Osteocyte (in vitro differentiated cells): Measurements from ENCODE around the gene KCNJ12. TPM values are rescaled to one million over a fixed set of nuclear protein-coding genes. Genes with fewer than 3 reads are reported as not detected.

Experiments used
- DNase-seq: peaks from one replicate; pipeline ENCODE4 v3.0.0; 2021; ENCODE audit warnings: mixed read lengths; ENCODE audit not compliant: unreplicated experiment; ENCODE audit errors: extremely low spot score
- H3K27ac Mint-ChIP-seq: one replicate; pipeline ENCODE4 v1.8.0; 2021; ENCODE audit warnings: mild to moderate bottlenecking, mixed read lengths; ENCODE audit not compliant: unreplicated experiment
- H3K27me3 Mint-ChIP-seq: one replicate; pipeline ENCODE4 v1.8.0; 2021; ENCODE audit warnings: mixed read lengths; ENCODE audit not compliant: unreplicated experiment
- H3K36me3 Mint-ChIP-seq: one replicate; pipeline ENCODE4 v1.8.0; 2021; ENCODE audit warnings: mixed read lengths; ENCODE audit not compliant: unreplicated experiment
- H3K4me1 Mint-ChIP-seq: one replicate; pipeline ENCODE4 v1.8.0; 2021; ENCODE audit warnings: mixed read lengths; ENCODE audit not compliant: unreplicated experiment
- H3K4me3 Mint-ChIP-seq: one replicate; pipeline ENCODE4 v1.8.0; 2021; ENCODE audit warnings: mild to moderate bottlenecking, moderate library complexity, mixed read lengths; ENCODE audit not compliant: unreplicated experiment
- H3K9me3 Mint-ChIP-seq: one replicate; pipeline ENCODE4 v1.8.0; 2021; ENCODE audit warnings: mixed read lengths; ENCODE audit not compliant: unreplicated experiment
- CTCF ChIP-seq: fragments of 200-600 bp; sonication (generic); IDR thresholded peaks from 2 replicates; pipeline ENCODE4 v1.5.0; 2021; ENCODE audit warnings: antibody characterized with exemption, mild to moderate bottlenecking, moderate library complexity
- total RNA-seq: library from RNA; stranded (reverse); gene quantifications from 2 replicates; pipeline ENCODE4 v1.2.1, GENCODE V29; 2021

Gene KCNJ12
- total RNA-seq, 1 donor from 2014 or later, result 2.3 TPM

GRCh38 chr17:21457051-21458026, 81.2 kb downstream of the KCNJ12 start:
- peaks cover 9% of the 10 kb centered on the region for H3K27me3 Mint-ChIP-seq
- no peaks in the 10 kb centered on the region for H3K36me3 Mint-ChIP-seq
- H3K4me3 Mint-ChIP-seq, result no peak overlapping the region
- H3K9me3 Mint-ChIP-seq, result no peaks in the 10 kb centered on the region
- peak; percentile 95 for TF ChIP-seq CTCF
- peaks cover 46% of the 10 kb centered on the region for H3K4me1 Mint-ChIP-seq
- peak overlapping the region; percentile 75 for H3K27ac Mint-ChIP-seq
- peak; percentile 97 for DNase-seq

- no peak for DNase-seq
- Mint-ChIP-seq H3K4me1 (peaks cover 41% of the 10 kb centered on the region), H3K27me3 (peaks cover 5% of the 10 kb centered on the region), H3K4me3 (no peak overlapping the region), H3K36me3 (no peaks in the 10 kb centered on the region), H3K9me3 (no peaks in the 10 kb centered on the region), H3K27ac (no peak overlapping the region)
- TF ChIP-seq CTCF, result no peak
These were observed 81.9 kb downstream of the KCNJ12 start for GRCh38 chr17:21458054-21458453.

- peak overlapping the region; percentile 84 for H3K27ac Mint-ChIP-seq
- H3K4me1 Mint-ChIP-seq, result peaks cover 53% of the 10 kb centered on the region
- peaks cover 5% of the 10 kb centered on the region for H3K27me3 Mint-ChIP-seq
These were observed 83.4 kb downstream of the KCNJ12 start for GRCh38 chr17:21459536-21459935.

GRCh38 chr17:21460358-21460757, 84.2 kb downstream of the KCNJ12 start:
- Mint-ChIP-seq H3K9me3 (no peaks in the 10 kb centered on the region), H3K4me3 (no peak overlapping the region), H3K36me3 (no peaks in the 10 kb centered on the region), H3K27me3 (peaks cover 5% of the 10 kb centered on the region), H3K27ac (peak overlapping the region; percentile 84), H3K4me1 (peaks cover 54% of the 10 kb centered on the region)
- peak; percentile 86 for DNase-seq
- no peak for TF ChIP-seq CTCF

More at GRCh38 chr17:21459536-21459935, 83.4 kb downstream of the KCNJ12 start:
- no peaks in the 10 kb centered on the region for H3K36me3 Mint-ChIP-seq
- H3K9me3 Mint-ChIP-seq, result no peaks in the 10 kb centered on the region
- DNase-seq, result peak; percentile 67
- H3K4me3 Mint-ChIP-seq, result no peak overlapping the region
- no peak for TF ChIP-seq CTCF

GRCh38 chr17:21462237-21462636, 86.1 kb downstream of the KCNJ12 start:
- Mint-ChIP-seq H3K4me3 (no peak overlapping the region), H3K27me3 (peaks cover 16% of the 10 kb centered on the region), H3K9me3 (no peaks in the 10 kb centered on the region), H3K4me1 (peaks cover 49% of the 10 kb centered on the region), H3K27ac (no peak overlapping the region), H3K36me3 (no peaks in the 10 kb centered on the region)
- DNase-seq, result peak; percentile 73
- no peak for TF ChIP-seq CTCF
